GM12875 (cell line): ENCODE data around the gene PCDHB9.
A peak's percentile ranks its signal among the peaks of the same experiment; 100 is the strongest.
"Not testable (repeated sequence)": the region's sequence is repeated elsewhere in the genome, so short reads cannot be mapped to it uniquely, and the experiment has no call there.

Source experiments
- H3K4me3 ChIP-seq: one replicate; pipeline ENCODE4 v1.5.1; 2011; ENCODE audit warnings: low read depth, low read length, control low read depth
- CTCF ChIP-seq: IDR thresholded peaks from 2 replicates; pipeline ENCODE4 v1.5.1; 2011; ENCODE audit warnings: low read depth, mild to moderate bottlenecking, control low read depth, inconsistent platforms, low read length, moderate library complexity, borderline replicate concordance; ENCODE audit not compliant: insufficient read depth

The PCDHB9 gene

DNA sequence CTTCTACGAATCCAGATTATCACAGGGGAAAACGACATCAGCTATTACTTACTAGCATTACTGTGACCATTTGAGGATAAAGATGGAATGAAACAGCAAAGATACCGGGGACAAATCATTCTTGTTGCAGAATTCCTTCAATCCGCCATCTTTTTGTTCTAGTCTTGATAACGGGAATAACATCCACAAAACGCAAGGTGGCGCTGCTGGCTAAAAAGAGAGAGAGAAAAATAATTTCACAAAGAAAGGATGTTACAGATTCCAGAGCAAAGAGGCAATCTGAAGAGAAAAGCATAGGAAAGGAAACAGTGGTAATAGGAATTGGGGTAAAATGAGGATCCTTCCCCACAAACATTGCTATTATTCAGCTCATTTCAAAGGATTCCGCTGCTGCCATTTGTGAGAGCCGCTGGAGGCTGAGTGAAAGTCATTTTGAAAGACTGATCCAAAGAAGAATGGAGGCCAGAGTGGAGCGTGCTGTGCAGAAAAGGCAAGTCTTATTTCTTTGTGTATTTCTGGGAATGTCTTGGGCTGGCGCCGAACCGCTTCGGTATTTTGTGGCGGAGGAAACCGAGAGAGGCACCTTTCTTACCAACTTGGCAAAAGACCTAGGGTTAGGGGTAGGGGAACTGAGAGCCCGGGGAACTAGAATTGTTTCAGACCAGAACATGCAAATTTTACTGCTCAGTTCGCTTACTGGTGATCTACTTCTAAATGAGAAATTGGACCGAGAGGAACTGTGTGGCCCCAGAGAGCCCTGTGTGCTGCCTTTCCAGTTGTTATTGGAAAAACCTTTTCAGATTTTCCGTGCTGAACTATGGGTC, 14.4 kb upstream of the PCDHB9 start, which contains the start of gene PCDHB7:
PCDHB7 (plus strand) TSS at position 264 of the 824 bp plus-strand sequence; CDS start at position 456, 192 bp downstream.
- peak; percentile 10; the same call in 1 of the 2 replicates for TF ChIP-seq CTCF
- no peak within 1 kb of the TSS for H3K4me3 ChIP-seq

GRCh38 chr5:141174291-141175104, 12.5 kb upstream of the PCDHB9 start:
- H3K4me3 ChIP-seq = not testable (repeated sequence)

- TF ChIP-seq CTCF = no peak
- H3K4me3 ChIP-seq = no peak overlapping the region
These were observed 11.0 kb upstream of the PCDHB9 start for GRCh38 chr5:141175933-141176332.

GRCh38 chr5:141177577-141178191, 9.3 kb upstream of the PCDHB9 start, which contains the start of gene PCDHB8:
Gene PCDHB8, plus strand, starts transcription at chr5:141177790. Its CDS starts 245 bp downstream, at chr5:141178035.
- not testable (repeated sequence) for H3K4me3 ChIP-seq

DNA sequence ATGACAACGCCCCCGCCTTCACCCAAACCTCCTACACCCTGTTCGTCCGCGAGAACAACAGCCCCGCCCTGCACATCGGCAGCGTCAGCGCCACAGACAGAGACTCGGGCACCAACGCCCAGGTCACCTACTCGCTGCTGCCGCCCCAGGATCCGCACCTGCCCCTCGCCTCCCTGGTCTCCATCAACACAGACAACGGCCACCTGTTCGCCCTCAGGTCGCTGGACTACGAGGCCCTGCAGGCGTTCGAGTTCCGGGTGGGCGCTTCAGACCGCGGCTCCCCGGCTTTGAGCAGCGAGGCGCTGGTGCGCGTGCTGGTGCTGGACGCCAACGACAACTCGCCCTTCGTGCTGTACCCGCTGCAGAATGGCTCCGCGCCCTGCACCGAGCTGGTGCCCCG, 7.6 kb upstream of the PCDHB9 start:
- H3K4me3 ChIP-seq = not testable (repeated sequence)

DNA sequence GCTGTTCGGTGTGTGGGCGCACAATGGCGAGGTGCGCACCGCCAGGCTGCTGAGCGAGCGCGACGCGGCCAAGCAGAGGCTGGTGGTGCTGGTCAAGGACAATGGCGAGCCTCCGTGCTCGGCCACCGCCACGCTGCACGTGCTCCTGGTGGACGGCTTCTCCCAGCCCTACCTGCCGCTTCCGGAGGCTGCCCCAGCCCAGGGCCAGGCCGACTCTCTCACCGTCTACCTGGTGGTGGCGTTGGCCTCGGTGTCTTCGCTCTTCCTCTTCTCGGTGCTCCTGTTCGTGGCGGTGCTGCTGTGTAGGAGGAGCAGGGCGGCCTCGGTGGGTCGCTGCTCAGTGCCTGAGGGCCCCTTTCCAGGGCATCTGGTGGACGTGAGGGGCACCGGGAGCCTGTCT, 7.1 kb upstream of the PCDHB9 start:
- not testable (repeated sequence) for H3K4me3 ChIP-seq

DNA sequence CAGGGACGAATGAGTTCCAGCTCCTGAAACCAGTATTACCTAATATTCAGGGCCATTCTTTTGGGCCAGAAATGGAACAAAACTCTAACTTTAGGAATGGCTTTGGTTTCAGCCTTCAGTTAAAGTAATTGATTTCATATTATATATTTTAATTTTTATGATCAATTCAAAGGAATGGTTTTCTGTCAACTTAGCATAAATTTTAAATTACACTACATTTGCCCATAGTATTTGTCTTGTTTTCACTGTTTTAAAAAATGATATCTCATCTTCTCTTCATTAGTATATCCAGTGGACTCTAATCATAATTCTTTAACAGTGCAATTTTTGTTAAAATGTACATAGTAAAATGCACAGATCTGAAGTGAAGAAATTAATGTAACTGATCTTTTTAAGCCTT, 6.6 kb upstream of the PCDHB9 start:
- no peak overlapping the region for H3K4me3 ChIP-seq
- TF ChIP-seq CTCF = no peak

DNA sequence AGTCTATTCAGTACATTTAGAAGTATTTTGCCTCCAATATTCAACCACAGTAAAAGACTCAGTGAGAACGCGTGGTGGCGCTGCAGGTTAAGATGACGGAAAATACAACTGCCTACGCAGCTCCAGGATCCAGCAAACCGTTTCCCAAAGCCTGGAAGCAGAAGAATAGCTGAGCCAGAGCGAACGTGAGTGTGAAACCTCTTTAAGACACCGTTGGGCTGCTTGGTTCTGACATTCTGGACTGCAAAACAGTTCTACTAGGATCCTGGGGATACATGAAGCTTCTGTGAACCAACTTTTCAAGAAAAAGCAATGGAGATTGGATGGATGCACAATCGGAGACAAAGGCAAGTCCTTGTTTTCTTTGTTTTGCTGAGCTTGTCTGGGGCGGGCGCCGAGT, 4.7 kb upstream of the PCDHB9 start, which contains the start of gene PCDHB16:
PCDHB16 (plus strand) TSS at position 140 of the 400 bp plus-strand sequence; CDS start at position 313, 173 bp downstream.
- no peak within 1 kb of the TSS for H3K4me3 ChIP-seq
- TF ChIP-seq CTCF = no peak

- H3K4me3 ChIP-seq = not testable (repeated sequence)
These were observed 2.7 kb upstream of the PCDHB9 start for GRCh38 chr5:141184117-141184855.

GRCh38 chr5:141188682-141189081, 1.7 kb downstream of the PCDHB9 start:
- not testable (repeated sequence) for H3K4me3 ChIP-seq

GRCh38 chr5:141189131-141189530, 2.2 kb downstream of the PCDHB9 start:
- H3K4me3 ChIP-seq = not testable (repeated sequence)
